OCI-LY3 (cell line): ENCODE measurements around the gene ADTRP.

ENCODE experiments used
- CTCF ChIP-seq: fragments of 200-600, 300-600 bp; sonication (generic); IDR thresholded peaks from 2 replicates; pipeline ENCODE4 v1.5.1; 2014; ENCODE audit warnings: antibody characterized with exemption, low read length, low read depth
- EZH2phosphoT487 ChIP-seq: fragments of 200-600 bp; shearing (Covaris generic); IDR thresholded peaks from 2 replicates; pipeline ENCODE4 v1.6.1; 2018; ENCODE audit warnings: antibody characterized with exemption, mixed run types, low read depth

- TF ChIP-seq CTCF (no peak), EZH2phosphoT487 (no peak)
Measured at GRCh38 chr6:11692451-11693376, 85.9 kb downstream of the ADTRP start.
